ENCODE data around the gene SLC39A5.

DNA sequence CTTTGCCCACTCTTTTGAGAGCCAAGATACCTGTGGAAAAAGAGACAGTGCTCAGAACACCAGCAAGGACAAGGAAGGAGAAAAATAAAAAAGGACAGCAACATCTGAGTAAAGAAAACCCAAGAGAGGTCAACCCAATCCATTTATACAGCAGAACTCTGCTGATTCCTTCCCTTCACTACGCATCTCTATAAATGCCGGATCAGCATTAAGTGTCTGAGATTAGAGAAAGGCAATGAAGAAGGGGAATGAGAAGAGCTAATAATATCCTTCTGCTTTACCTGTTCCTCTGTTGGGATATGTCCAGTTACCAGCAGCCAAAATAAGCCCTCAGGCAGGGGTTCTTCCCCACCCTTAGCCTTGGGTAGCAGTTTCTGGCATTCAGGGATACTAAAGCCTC is 52.7 kb downstream of the SLC39A5 start:
- no peak for TF ChIP-seq POLR2A (IDR thresholded peaks at IDR 0.05)
- TF ChIP-seq CTCF (IDR thresholded peaks at IDR 0.05): no peak
- TF ChIP-seq POLR2AphosphoS5 (IDR thresholded peaks at IDR 0.05): no peak

Data from breast epithelium (tissue), 3 donors.